ENCODE data around the gene FAM43B.

The FAM43B gene

GRCh38 chr1:20534659-20535417 lies 17.5 kb upstream of the FAM43B start:
- H3K4me3 ChIP-seq (ENCODE audit: low read depth, low read length, poor library complexity, severe bottlenecking), result no peak overlapping the region

GRCh38 chr1:20538227-20538626 lies 14.1 kb upstream of the FAM43B start:
- H3K79me2 ChIP-seq (ENCODE audit: insufficient read depth, low read length), result no peaks in the 10 kb centered on the region
- H3K9me2 ChIP-seq (ENCODE audit: low read depth, low read length), result no peaks in the 10 kb centered on the region
- H2AFZ ChIP-seq (ENCODE audit: low read length), result no peak overlapping the region
- no peaks in the 10 kb centered on the region for H4K20me1 ChIP-seq (ENCODE audit: insufficient read depth, low read length)
- no peaks in the 10 kb centered on the region for H3F3A ChIP-seq (ENCODE audit: insufficient read depth, low read length)
- TF ChIP-seq EZH2 (IDR thresholded peaks at IDR 0.05; ENCODE audit: borderline replicate concordance, low read length), result no peak
- TF ChIP-seq CTCF (IDR thresholded peaks at IDR 0.05; ENCODE audit: low read length), result no peak
- no peak overlapping the region for H3K4me3 ChIP-seq (ENCODE audit: low read depth, low read length, poor library complexity, severe bottlenecking)
- H3K4me1 ChIP-seq (ENCODE audit: insufficient read depth, low read length, severe bottlenecking), result no peaks in the 10 kb centered on the region
- H3K36me3 ChIP-seq (ENCODE audit: insufficient read depth, low read length), result no peaks in the 10 kb centered on the region
- no peak overlapping the region for H3K4me2 ChIP-seq (ENCODE audit: low read length)
- no peaks in the 10 kb centered on the region for H3K27me3 ChIP-seq (ENCODE audit: insufficient read depth, low read length)
- no peaks in the 10 kb centered on the region for H3K9me3 ChIP-seq (ENCODE audit: low read length)
- H3K27ac ChIP-seq (ENCODE audit: low read depth, low read length, poor library complexity, severe bottlenecking), result no peak overlapping the region
- H3K9ac ChIP-seq (ENCODE audit: low read length), result no peak overlapping the region

More at GRCh38 chr1:20534659-20535417, 17.5 kb upstream of the FAM43B start:
- no peaks in the 10 kb centered on the region for H3K9me2 ChIP-seq (ENCODE audit: low read depth, low read length)
- H3K4me1 ChIP-seq (ENCODE audit: insufficient read depth, low read length, severe bottlenecking), result no peaks in the 10 kb centered on the region
- no peak overlapping the region for H3K27ac ChIP-seq (ENCODE audit: low read depth, low read length, poor library complexity, severe bottlenecking)
- H3F3A ChIP-seq (ENCODE audit: insufficient read depth, low read length), result no peaks in the 10 kb centered on the region
- H2AFZ ChIP-seq (ENCODE audit: low read length), result no peak overlapping the region
- no peaks in the 10 kb centered on the region for H3K27me3 ChIP-seq (ENCODE audit: insufficient read depth, low read length)
- no peaks in the 10 kb centered on the region for H3K36me3 ChIP-seq (ENCODE audit: insufficient read depth, low read length)
- no peak for TF ChIP-seq CTCF (IDR thresholded peaks at IDR 0.05; ENCODE audit: low read length)
- TF ChIP-seq EZH2 (IDR thresholded peaks at IDR 0.05; ENCODE audit: borderline replicate concordance, low read length), result no peak
- H4K20me1 ChIP-seq (ENCODE audit: insufficient read depth, low read length), result no peaks in the 10 kb centered on the region
- no peaks in the 10 kb centered on the region for H3K79me2 ChIP-seq (ENCODE audit: insufficient read depth, low read length)
- no peak overlapping the region for H3K9ac ChIP-seq (ENCODE audit: low read length)
- H3K9me3 ChIP-seq (ENCODE audit: low read length), result no peaks in the 10 kb centered on the region
- H3K4me2 ChIP-seq (ENCODE audit: low read length), result no peak overlapping the region

GRCh38 chr1:20538760-20539551 lies 13.4 kb upstream of the FAM43B start:
- Histone ChIP-seq H3K9me3 (ENCODE audit: low read length) (no peaks in the 10 kb centered on the region), H2AFZ (ENCODE audit: low read length) (no peak overlapping the region), H3K27ac (ENCODE audit: low read depth, low read length, poor library complexity, severe bottlenecking) (no peak overlapping the region), H3F3A (ENCODE audit: insufficient read depth, low read length) (no peaks in the 10 kb centered on the region), H3K27me3 (ENCODE audit: insufficient read depth, low read length) (no peaks in the 10 kb centered on the region), H3K79me2 (ENCODE audit: insufficient read depth, low read length) (no peaks in the 10 kb centered on the region), H3K9ac (ENCODE audit: low read length) (no peak overlapping the region), H3K4me3 (ENCODE audit: low read depth, low read length, poor library complexity, severe bottlenecking) (no peak overlapping the region), H3K9me2 (ENCODE audit: low read depth, low read length) (no peaks in the 10 kb centered on the region), H3K4me2 (ENCODE audit: low read length) (no peak overlapping the region), H3K36me3 (ENCODE audit: insufficient read depth, low read length) (no peaks in the 10 kb centered on the region), H4K20me1 (ENCODE audit: insufficient read depth, low read length) (no peaks in the 10 kb centered on the region), H3K4me1 (ENCODE audit: insufficient read depth, low read length, severe bottlenecking) (no peaks in the 10 kb centered on the region)
- TF ChIP-seq EZH2 (IDR thresholded peaks at IDR 0.05; ENCODE audit: borderline replicate concordance, low read length) (no peak), CTCF (IDR thresholded peaks at IDR 0.05; ENCODE audit: low read length) (no peak)
